ENCODE data around the gene TOR1B. TPM values are rescaled to one million over a fixed set of nuclear protein-coding genes. Genes with fewer than 3 reads are reported as not detected.

The TOR1B gene
- total RNA-seq, 1 donor from 2014 or later, result 51.7 TPM

- Histone ChIP-seq H3K4me1 (peaks cover 22 to 52% of the 10 kb centered on the region in 2 donors), H3K36me3 (peaks cover 18 to 30% of the 10 kb centered on the region in 2 donors), H3K27ac (peak overlapping the region; percentile 45 to 81), H3K27me3 (no peaks in the 10 kb centered on the region), H3K9me3 (no peaks in the 10 kb centered on the region), H3K4me3 (no peak overlapping the region)
- DNase-seq (ENCODE audit: low spot score in 2 of 2), result no peak
- TF ChIP-seq CTCF (IDR thresholded peaks at IDR 0.05), result no peak
- intact Hi-C loops (cut with DNase I), result no loop called here
Measured at GRCh38 chr9:129851821-129852220, 48.8 kb downstream of the TOR1B start.

GRCh38 chr9:129852579-129852978 is 49.6 kb downstream of the TOR1B start:
- TF ChIP-seq CTCF (IDR thresholded peaks at IDR 0.05), result no peak
- Histone ChIP-seq H3K4me3 (no peak overlapping the region), H3K9me3 (no peaks in the 10 kb centered on the region), H3K27me3 (no peaks in the 10 kb centered on the region), H3K4me1 (peaks cover 22 to 56% of the 10 kb centered on the region in 2 donors), H3K27ac (peak overlapping the region; percentile 45 to 81), H3K36me3 (peaks cover 18 to 30% of the 10 kb centered on the region in 2 donors)
- intact Hi-C loops (cut with DNase I), result no loop called here
- no peak for DNase-seq (ENCODE audit: low spot score in 2 of 2)

GRCh38 chr9:129853614-129854013 is 50.6 kb downstream of the TOR1B start:
- intact Hi-C loops (cut with DNase I), result no loop called here
- Histone ChIP-seq H3K36me3 (peaks cover 22 to 41% of the 10 kb centered on the region in 2 donors), H3K27ac (peak overlapping the region; percentile 36 to 59), H3K9me3 (no peaks in the 10 kb centered on the region), H3K27me3 (no peaks in the 10 kb centered on the region), H3K4me1 (peaks cover 22 to 48% of the 10 kb centered on the region in 2 donors), H3K4me3 (no peak overlapping the region)
- TF ChIP-seq CTCF (IDR thresholded peaks at IDR 0.05), result no peak
- no peak for DNase-seq (ENCODE audit: low spot score in 2 of 2)

- H3K36me3 ChIP-seq, result peaks cover 26 to 47% of the 10 kb centered on the region in 2 donors
- no peak for DNase-seq (ENCODE audit: low spot score in 2 of 2)
- peaks cover 16 to 37% of the 10 kb centered on the region in 2 donors for H3K4me1 ChIP-seq
- no peaks in the 10 kb centered on the region for H3K9me3 ChIP-seq
- H3K4me3 ChIP-seq, result no peak overlapping the region
- no peaks in the 10 kb centered on the region for H3K27me3 ChIP-seq
- H3K27ac ChIP-seq, result peak overlapping the region; percentile 59 to 75
- intact Hi-C loops (cut with DNase I), result no loop called here
- TF ChIP-seq CTCF (IDR thresholded peaks at IDR 0.05), result no peak
Measured at GRCh38 chr9:129854588-129855110, 51.7 kb downstream of the TOR1B start.

- TF ChIP-seq CTCF (IDR thresholded peaks at IDR 0.05), result no peak
- H3K36me3 ChIP-seq, result peaks cover 42 to 64% of the 10 kb centered on the region in 2 donors
- no peaks in the 10 kb centered on the region for H3K27me3 ChIP-seq
- H3K4me1 ChIP-seq, result peaks cover 10 to 20% of the 10 kb centered on the region in 2 donors
- no peak for DNase-seq (ENCODE audit: low spot score in 2 of 2)
- peak overlapping the region; percentile 75 to 80 for H3K27ac ChIP-seq
- intact Hi-C loops (cut with DNase I), result no loop called here
- H3K9me3 ChIP-seq, result no peaks in the 10 kb centered on the region
- H3K4me3 ChIP-seq, result no peak overlapping the region
Measured at GRCh38 chr9:129857207-129857606, 54.2 kb downstream of the TOR1B start.

All from ascending aorta (tissue), 2 donors.